B cell (primary cell): ENCODE results near the gene TLX3. TPM values are rescaled to one million over a fixed set of nuclear protein-coding genes. Genes with fewer than 3 reads are reported as not detected.

Experiments
- ATAC-seq: fragments of 200-7000 bp; cut with Tn5 transposase; one replicate; pipeline ENCODE4 v1.10.0; 2021; ENCODE audit warnings: low read depth, mild to moderate bottlenecking, moderate number of reproducible peaks, moderate library complexity
- CTCF ChIA-PET: fragments of 350-600 bp; sonication (Branson Sonifier 250); formaldehyde crosslinking; loops from one replicate; lab custom pipeline; 2021; ENCODE audit warnings: antibody characterized with exemption, inconsistent platforms; lab: Charles Lee
- POLR2A ChIA-PET: fragments of 350-600 bp; sonication (Branson Sonifier 250); formaldehyde crosslinking; loops from one replicate; lab custom pipeline; 2021; ENCODE audit warnings: antibody characterized with exemption; lab: Charles Lee
- DNase-seq: peaks from one replicate; pipeline ENCODE4 v3.0.0; 2013
- H2AFZ ChIP-seq: 2 replicates; pipeline ENCODE4 v1.6.1; 2012; ENCODE audit warnings: mild to moderate bottlenecking, low read depth, low read length; ENCODE audit not compliant: insufficient read depth, poor library complexity, severe bottlenecking
- H3K27ac ChIP-seq, 2 donors: 1 replicate in 1 of 2; 2 replicates in 1 of 2; pipeline ENCODE4 v1.5.1; 2012 to 2013; ENCODE audit warnings: low read length in 2 of 2, mild to moderate bottlenecking in 2 of 2, moderate library complexity in 1 of 2
- H3K27me3 ChIP-seq, 4 experiments: fragments of 200-600 bp in 1 of 4; sonication (generic) in 1 of 4; replicated peaks in 1 of 4; 1 replicate in 2 of 4; 2 replicates in 2 of 4; pipeline versions ENCODE4 v1.6.1 to v1.7.0; 2013 to 2016; ENCODE audit warnings: low read length in 3 of 4, mild to moderate bottlenecking in 2 of 4, mixed read lengths in 1 of 4, moderate library complexity in 1 of 4; ENCODE audit not compliant: insufficient read depth in 4 of 4, control insufficient read depth in 3 of 4; ENCODE audit errors: control extremely low read depth in 1 of 4
- H3K36me3 ChIP-seq, 2 experiments: replicated peaks in 1 of 2; 1 replicate in 1 of 2; 2 replicates in 1 of 2; pipeline versions ENCODE4 v1.6.1 to v1.7.1; 2013; ENCODE audit warnings: low read length in 1 of 2; ENCODE audit not compliant: insufficient read depth in 2 of 2, control insufficient read depth in 1 of 2; ENCODE audit errors: control extremely low read depth in 1 of 2, extremely low read depth in 1 of 2
- H3K4me1 ChIP-seq, 2 donors: fragments of 200-600 bp in 1 of 2; sonication (generic) in 1 of 2; 1 replicate in 1 of 2; 2 replicates in 1 of 2; pipeline versions ENCODE4 v1.5.1 to v1.6.1; 2013 to 2017; ENCODE audit warnings: low read length in 2 of 2; ENCODE audit not compliant: control insufficient read depth in 2 of 2, insufficient read depth in 2 of 2
- H3K4me2 ChIP-seq: replicated peaks from 2 replicates; pipeline ENCODE3; 2012; ENCODE audit warnings: mild to moderate bottlenecking, low read depth, low read length; ENCODE audit not compliant: poor library complexity, severe bottlenecking
- H3K4me3 ChIP-seq, 5 experiments: fragments of 200-600 bp in 1 of 5; sonication (generic) in 1 of 5; 1 replicate in 3 of 5; 2 replicates in 2 of 5; pipeline versions ENCODE4 v1.5.1 to v1.7.0; 2011 to 2016; ENCODE audit warnings: low read length in 4 of 5, mild to moderate bottlenecking in 4 of 5, low read depth in 2 of 5, control low read depth in 1 of 5, moderate library complexity in 1 of 5; ENCODE audit not compliant: insufficient read depth in 1 of 5; ENCODE audit errors: control extremely low read depth in 1 of 5, extremely low read depth in 1 of 5
- H3K79me2 ChIP-seq: fragments of 200-600 bp; sonication (generic); one replicate; pipeline ENCODE4 v1.6.0; 2016; ENCODE audit warnings: low read length; ENCODE audit not compliant: control insufficient read depth, insufficient read depth
- H3K9ac ChIP-seq: fragments of 200-600 bp; sonication (generic); 2 replicates; pipeline ENCODE4 v1.6.1; 2017; ENCODE audit warnings: mild to moderate bottlenecking, low read length, moderate library complexity
- H3K9me3 ChIP-seq, 3 donors: one replicate each; pipeline versions ENCODE4 v1.6.1 to v1.7.1; 2013; ENCODE audit warnings: low read length in 2 of 3; ENCODE audit not compliant: control insufficient read depth in 2 of 3, insufficient read depth in 1 of 3; ENCODE audit errors: control extremely low read depth in 1 of 3
- H4K20me1 ChIP-seq: 2 replicates; pipeline ENCODE4 v1.6.0; 2012; ENCODE audit warnings: mild to moderate bottlenecking, low read length; ENCODE audit not compliant: insufficient read depth, control insufficient read depth, poor library complexity, severe bottlenecking
- H3K27ac Mint-ChIP-seq: one replicate; pipeline ENCODE4 v1.8.0; 2021; ENCODE audit warnings: mixed read lengths
- H3K27me3 Mint-ChIP-seq: one replicate; pipeline ENCODE4 v1.8.0; 2021; ENCODE audit warnings: mixed read lengths
- H3K4me1 Mint-ChIP-seq: one replicate; pipeline ENCODE4 v1.8.0; 2021; ENCODE audit warnings: mixed read lengths
- H3K4me3 Mint-ChIP-seq: one replicate; pipeline ENCODE4 v1.8.0; 2021; ENCODE audit warnings: mixed read lengths
- H3K9me3 Mint-ChIP-seq: one replicate; pipeline ENCODE4 v1.8.0; 2022; ENCODE audit warnings: mixed read lengths; ENCODE audit not compliant: insufficient read depth
- CTCF ChIP-seq: fragments of 200-600 bp; IDR thresholded peaks from one replicate; pipeline ENCODE4 v1.8.0; 2022; ENCODE audit warnings: antibody characterized with exemption, mild to moderate bottlenecking
- EZH2 ChIP-seq: IDR thresholded peaks from 2 replicates; pipeline ENCODE4 v1.6.1; 2012; ENCODE audit warnings: borderline replicate concordance, low read depth, mild to moderate bottlenecking, moderate library complexity, low read length; ENCODE audit not compliant: insufficient read depth, poor library complexity, severe bottlenecking
- WGBS: methylation state at CpG from one replicate; pipeline ENCODE4 v1.1.5; 2013; ENCODE audit warnings: missing lambda C conversion rate; ENCODE audit not compliant: insufficient coverage; 5-methylcytosine and 5-hydroxymethylcytosine counted together
- intact Hi-C: fragments of 100-400 bp; cut with micrococcal nuclease; formaldehyde crosslinking; loops from one replicate; pipeline ENCODE4 v1.10.0; 2022
- polyA plus RNA-seq: library from polyadenylated mRNA; depleted of rRNA; stranded (reverse); fragments of >200 nt; gene quantifications from 2 replicates; pipeline ENCODE4 v1.2.3, GENCODE V29; 2012
- total RNA-seq, 2 donors: library from RNA; stranded (reverse); fragments of 120-200 nt in 1 of 2; gene quantifications; 1 replicate in 1 of 2; 2 replicates in 1 of 2; pipeline versions ENCODE4 v1.2.3 to v1.2.4, GENCODE V29; 2013 to 2022

The TLX3 gene
- total and polyA plus RNA-seq, 2 donors (not counting 1 experiment from before 2014, with no cell fraction given), result not detected

DNA sequence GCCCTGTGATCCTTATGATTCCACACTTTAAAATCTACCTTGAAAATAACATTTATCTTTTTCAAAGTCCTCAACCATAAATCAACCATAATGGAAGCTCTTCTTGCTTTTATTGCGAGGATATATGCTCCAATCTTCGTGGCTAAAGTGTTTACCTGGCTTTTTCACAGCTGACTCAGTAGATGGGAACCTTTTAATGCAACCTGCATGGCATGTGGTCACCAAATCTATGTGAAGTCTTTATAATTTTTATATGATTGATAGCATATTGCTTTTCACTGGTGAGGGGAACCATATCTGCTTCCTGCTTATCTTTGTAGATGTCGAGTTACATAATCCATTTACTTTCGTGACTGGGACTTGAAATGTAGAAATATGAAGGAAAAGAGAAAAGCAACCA lies 47.1 kb upstream of the TLX3 start:
- no peaks in the 10 kb centered on the region for H3K9me3 Mint-ChIP-seq
- 100% methylated on average over 2 of the region's 4 CpGs for WGBS
- CTCF ChIA-PET, result no interaction called here

DNA sequence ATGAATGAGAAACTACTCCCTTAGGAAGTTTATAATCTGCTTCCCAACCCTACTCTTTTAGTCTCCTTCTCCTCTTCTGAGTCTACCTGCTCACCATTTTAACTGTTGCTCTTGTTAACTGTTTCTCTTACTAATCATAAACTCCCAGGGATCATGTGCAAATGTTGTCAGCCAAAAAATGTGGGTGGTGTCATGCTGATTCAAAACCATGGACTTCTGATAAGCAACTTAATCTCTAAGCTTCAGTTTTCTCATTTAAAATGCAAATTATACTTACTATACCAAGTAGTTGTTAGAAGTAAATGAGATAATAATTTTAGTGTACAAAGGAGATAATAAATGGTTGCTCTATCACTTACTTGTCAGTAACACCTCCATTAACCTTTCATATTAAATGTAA lies 45.9 kb upstream of the TLX3 start:
- TF ChIP-seq EZH2 (no peak), CTCF (no peak)
- no peak overlapping the region for H3K4me2 ChIP-seq
- H3K9me3 Mint-ChIP-seq, result no peaks in the 10 kb centered on the region
- no peak for ATAC-seq
- no peak overlapping the region for H3K4me3 Mint-ChIP-seq
- no peaks in the 10 kb centered on the region for H3K27me3 ChIP-seq
- no peaks in the 10 kb centered on the region for H4K20me1 ChIP-seq
- ChIA-PET POLR2A (no interaction called here), CTCF (no interaction called here)
- peaks cover 14% of the 10 kb centered on the region for H3K27me3 Mint-ChIP-seq
- no peak for DNase-seq
- no peaks in the 10 kb centered on the region for H3K9me3 ChIP-seq
- no peak overlapping the region for H3K4me3 ChIP-seq
- no peak overlapping the region for H3K27ac ChIP-seq
- no peak overlapping the region for H3K27ac Mint-ChIP-seq
- no peak overlapping the region for H3K9ac ChIP-seq
- intact Hi-C loops, result no loop called here
- no peak overlapping the region for H2AFZ ChIP-seq
- H3K36me3 ChIP-seq, result no peaks in the 10 kb centered on the region
- no peaks in the 10 kb centered on the region for H3K4me1 ChIP-seq
- H3K79me2 ChIP-seq, result no peaks in the 10 kb centered on the region
- H3K4me1 Mint-ChIP-seq, result no peaks in the 10 kb centered on the region

More for the DNA sequence above, 47.1 kb upstream of the TLX3 start:
- POLR2A ChIA-PET, result no interaction called here
- no peaks in the 10 kb centered on the region for H3K27me3 ChIP-seq
- no peaks in the 10 kb centered on the region for H3K79me2 ChIP-seq
- no peak for TF ChIP-seq EZH2
- no peak for TF ChIP-seq CTCF
- no peak overlapping the region for H3K4me2 ChIP-seq
- no peaks in the 10 kb centered on the region for H4K20me1 ChIP-seq
- no peak overlapping the region for H3K4me3 ChIP-seq
- H3K9ac ChIP-seq, result no peak overlapping the region
- Mint-ChIP-seq H3K27me3 (peaks cover 14% of the 10 kb centered on the region), H3K4me3 (no peak overlapping the region), H3K4me1 (no peaks in the 10 kb centered on the region), H3K27ac (no peak overlapping the region)
- no peaks in the 10 kb centered on the region for H3K4me1 ChIP-seq
- H3K36me3 ChIP-seq, result no peaks in the 10 kb centered on the region
- H3K27ac ChIP-seq, result no peak overlapping the region
- H2AFZ ChIP-seq, result no peak overlapping the region
- ATAC-seq (no peak), DNase-seq (no peak)
- intact Hi-C loops, result no loop called here
- no peaks in the 10 kb centered on the region for H3K9me3 ChIP-seq
